ENCODE results near the gene SRSF1. TPM values are rescaled to one million over a fixed set of nuclear protein-coding genes. Genes with fewer than 3 reads are reported as not detected.

Gene SRSF1
- total RNA-seq, 2 donors from 2014 or later = 173 to 315 TPM

DNA sequence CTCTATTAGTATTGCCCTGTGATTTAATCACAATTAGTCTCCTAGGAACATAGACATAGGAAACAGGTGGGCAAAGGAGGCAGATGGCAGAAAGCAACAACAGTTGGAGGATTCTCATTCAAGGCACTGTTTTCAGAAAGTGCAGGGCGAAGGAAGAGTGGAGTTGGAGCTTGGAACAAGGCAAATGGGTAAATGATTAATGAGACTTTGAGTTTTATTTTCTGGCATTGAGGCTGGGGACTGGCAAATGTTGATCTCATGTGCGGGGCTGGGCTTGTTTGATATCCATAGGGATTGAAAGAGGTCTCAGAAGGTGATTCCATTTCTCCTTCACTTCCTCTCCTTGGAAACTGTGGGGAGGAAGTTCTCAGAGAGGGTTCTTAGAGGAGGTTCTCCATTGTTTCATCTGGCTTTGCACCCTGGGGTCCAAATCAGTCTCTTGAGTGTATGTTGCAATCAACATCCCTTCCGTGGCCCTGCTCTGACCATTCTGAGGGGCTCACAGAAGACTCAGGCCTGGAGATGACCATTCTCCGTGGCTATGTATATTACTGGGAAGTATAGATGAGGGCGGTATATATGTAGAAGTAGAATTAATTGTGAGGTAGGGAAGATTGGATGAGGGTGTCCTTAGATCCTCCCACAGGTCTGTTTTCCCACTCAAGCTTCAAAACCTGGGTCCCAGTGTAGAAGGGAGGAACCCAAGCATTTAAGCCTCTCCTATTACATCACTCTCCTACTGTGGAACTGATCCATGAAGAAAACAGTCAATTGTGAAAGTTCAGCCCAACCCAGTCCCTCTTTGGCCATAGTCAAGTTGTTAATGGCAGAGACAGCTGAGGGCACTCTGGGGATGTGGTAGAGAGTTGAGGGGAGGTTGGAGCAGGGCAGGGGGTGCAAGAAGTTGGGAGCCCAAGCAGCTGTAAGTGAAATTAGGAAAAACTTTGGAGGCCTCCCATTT is 36.5 kb upstream of the SRSF1 start:
- DNase-seq = no peak
- H3K4me3 ChIP-seq = no peak overlapping the region
- H3K36me3 ChIP-seq = no peaks in the 10 kb centered on the region

DNA sequence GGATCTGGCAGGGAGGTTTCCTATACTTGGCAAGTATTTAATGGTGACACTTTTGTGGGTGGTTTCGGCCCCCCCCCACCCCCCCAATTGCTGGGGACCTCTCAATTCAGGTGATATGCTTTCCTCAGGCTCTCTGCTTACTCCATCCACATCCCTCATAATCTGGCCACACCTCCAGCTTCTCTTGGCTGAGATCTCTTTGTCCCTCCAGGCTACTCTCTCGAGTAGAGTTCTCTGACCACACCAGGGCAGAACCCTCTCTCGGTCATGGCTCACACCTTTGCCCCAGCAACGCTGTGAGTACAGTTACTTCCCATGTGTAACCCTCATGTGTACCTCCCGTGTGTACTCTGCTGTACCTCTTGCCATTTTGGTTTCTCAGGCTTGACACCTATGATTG is 34.1 kb upstream of the SRSF1 start:
- intact Hi-C loops (cut with DNase I) = no loop called here
- TF ChIP-seq, protein P1, sequence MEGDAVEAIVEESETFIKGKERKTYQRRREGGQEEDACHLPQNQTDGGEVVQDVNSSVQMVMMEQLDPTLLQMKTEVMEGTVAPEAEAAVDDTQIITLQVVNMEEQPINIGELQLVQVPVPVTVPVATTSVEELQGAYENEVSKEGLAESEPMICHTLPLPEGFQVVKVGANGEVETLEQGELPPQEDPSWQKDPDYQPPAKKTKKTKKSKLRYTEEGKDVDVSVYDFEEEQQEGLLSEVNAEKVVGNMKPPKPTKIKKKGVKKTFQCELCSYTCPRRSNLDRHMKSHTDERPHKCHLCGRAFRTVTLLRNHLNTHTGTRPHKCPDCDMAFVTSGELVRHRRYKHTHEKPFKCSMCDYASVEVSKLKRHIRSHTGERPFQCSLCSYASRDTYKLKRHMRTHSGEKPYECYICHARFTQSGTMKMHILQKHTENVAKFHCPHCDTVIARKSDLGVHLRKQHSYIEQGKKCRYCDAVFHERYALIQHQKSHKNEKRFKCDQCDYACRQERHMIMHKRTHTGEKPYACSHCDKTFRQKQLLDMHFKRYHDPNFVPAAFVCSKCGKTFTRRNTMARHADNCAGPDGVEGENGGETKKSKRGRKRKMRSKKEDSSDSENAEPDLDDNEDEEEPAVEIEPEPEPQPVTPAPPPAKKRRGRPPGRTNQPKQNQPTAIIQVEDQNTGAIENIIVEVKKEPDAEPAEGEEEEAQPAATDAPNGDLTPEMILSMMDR (IDR thresholded peaks at IDR 0.05) = no peak
- Histone ChIP-seq H3K4me3 (no peak overlapping the region), H3K9me3 (no peaks in the 10 kb centered on the region), H3K27me3 (no peaks in the 10 kb centered on the region), H3K9ac (ENCODE audit: low read depth in 2 of 2, low read length in 2 of 2) (no peak overlapping the region), H3K36me3 (no peaks in the 10 kb centered on the region), H3K4me1 (no peaks in the 10 kb centered on the region), H3K27ac (no peak overlapping the region)
- no peak for DNase-seq

More for the DNA sequence above, 36.5 kb upstream of the SRSF1 start:
- H3K4me1 ChIP-seq = no peaks in the 10 kb centered on the region
- TF ChIP-seq, protein P1 (IDR thresholded peaks at IDR 0.05) = no peak
- H3K27me3 ChIP-seq = no peaks in the 10 kb centered on the region
- no peak overlapping the region for H3K9ac ChIP-seq (ENCODE audit: low read depth in 2 of 2, low read length in 2 of 2)
- intact Hi-C loops (cut with DNase I) = no loop called here
- no peaks in the 10 kb centered on the region for H3K9me3 ChIP-seq
- H3K27ac ChIP-seq = no peak overlapping the region

DNA sequence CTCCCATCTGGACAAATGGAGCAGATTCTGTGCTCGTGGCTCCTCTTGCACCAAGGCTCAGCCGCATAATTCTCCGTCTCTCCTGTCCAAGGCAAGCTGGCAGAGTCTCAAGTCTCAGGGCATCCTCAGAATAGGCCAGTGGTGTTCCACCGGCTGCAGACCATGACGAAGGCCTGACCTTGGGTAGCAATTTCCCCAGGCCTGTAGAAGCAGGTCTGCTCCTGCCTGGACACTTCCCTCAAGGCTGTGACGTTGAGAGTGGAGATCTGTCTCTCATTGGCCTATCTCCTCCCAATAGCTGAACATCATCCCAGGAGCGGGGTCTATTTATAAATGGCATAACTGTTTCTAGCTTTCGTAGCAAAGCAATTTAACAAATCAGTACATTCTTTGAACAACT is 33.3 kb upstream of the SRSF1 start:
- no peaks in the 10 kb centered on the region for H3K9me3 ChIP-seq
- H3K27me3 ChIP-seq = no peaks in the 10 kb centered on the region
- no peaks in the 10 kb centered on the region for H3K4me1 ChIP-seq
- TF ChIP-seq, protein P1 (IDR thresholded peaks at IDR 0.05) = no peak
- no peak overlapping the region for H3K27ac ChIP-seq
- DNase-seq = no peak
- intact Hi-C loops (cut with DNase I) = no loop called here
- no peak overlapping the region for H3K9ac ChIP-seq (ENCODE audit: low read depth in 2 of 2, low read length in 2 of 2)
- H3K4me3 ChIP-seq = no peak overlapping the region
- no peaks in the 10 kb centered on the region for H3K36me3 ChIP-seq

DNA sequence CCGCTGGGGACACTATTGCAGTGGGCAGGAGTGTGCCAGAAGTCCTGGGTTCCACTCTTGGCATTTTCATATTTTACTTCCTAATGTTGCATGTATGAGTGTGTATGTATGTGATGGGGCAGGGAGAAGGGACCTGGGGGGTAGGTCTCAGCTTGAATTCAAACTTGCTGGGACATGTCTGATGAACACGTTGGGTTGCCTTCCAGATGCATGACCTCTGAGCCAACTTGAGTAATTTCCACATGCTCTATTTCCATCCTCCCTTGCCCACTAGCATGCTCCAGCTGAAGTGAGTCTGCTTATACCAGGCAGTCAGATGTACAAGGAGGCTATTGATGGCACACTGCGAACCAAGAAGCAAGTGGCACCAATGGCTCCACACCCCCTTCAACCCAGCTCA is 32.9 kb upstream of the SRSF1 start:
- DNase-seq = no peak
- H3K4me1 ChIP-seq = no peaks in the 10 kb centered on the region
- H3K9ac ChIP-seq (ENCODE audit: low read depth in 2 of 2, low read length in 2 of 2) = no peak overlapping the region
- H3K36me3 ChIP-seq = no peaks in the 10 kb centered on the region
- no peak overlapping the region for H3K4me3 ChIP-seq
- H3K9me3 ChIP-seq = no peaks in the 10 kb centered on the region
- intact Hi-C loops (cut with DNase I) = no loop called here
- H3K27me3 ChIP-seq = no peaks in the 10 kb centered on the region
- TF ChIP-seq, protein P1 (IDR thresholded peaks at IDR 0.05) = no peak
- no peak overlapping the region for H3K27ac ChIP-seq

DNA sequence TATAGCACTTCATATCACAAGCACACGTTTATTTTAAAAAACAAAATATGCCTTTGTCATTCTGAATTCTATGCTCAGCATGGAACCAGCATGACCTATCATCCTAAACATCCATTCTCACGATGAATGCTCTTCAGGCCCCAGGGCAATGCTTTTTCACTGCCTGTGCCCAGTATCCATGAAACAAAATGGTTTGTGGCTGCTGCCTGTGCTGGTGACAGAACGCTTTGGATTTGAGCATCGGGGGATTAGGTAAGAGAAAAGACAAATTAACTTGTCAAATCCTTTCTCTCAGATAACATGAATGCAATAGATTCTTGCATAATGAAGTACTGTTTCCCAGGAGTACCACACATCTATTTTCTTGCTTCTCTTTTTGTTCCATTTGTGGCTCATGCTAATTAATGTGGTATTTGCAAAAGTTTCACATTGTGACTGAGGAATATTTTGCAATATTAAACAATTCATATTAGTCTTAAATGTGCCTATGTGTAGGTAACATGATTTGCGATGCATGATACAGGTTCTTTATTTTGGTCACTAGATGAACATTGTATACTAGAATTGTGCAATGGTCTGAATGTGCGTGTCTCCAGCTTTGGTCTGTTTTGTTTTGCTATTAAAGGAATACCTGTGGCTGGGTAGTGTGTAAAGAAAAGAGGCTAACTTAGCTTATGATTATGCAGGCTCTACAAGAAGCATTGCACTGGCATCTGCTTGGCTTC is 25.8 kb upstream of the SRSF1 start:
- H3K4me3 ChIP-seq = no peak overlapping the region
- no peaks in the 10 kb centered on the region for H3K36me3 ChIP-seq
- H3K4me1 ChIP-seq = no peaks in the 10 kb centered on the region
- H3K27ac ChIP-seq = no peak overlapping the region
- H3K9me3 ChIP-seq = no peaks in the 10 kb centered on the region
- H3K27me3 ChIP-seq = no peaks in the 10 kb centered on the region
- DNase-seq = no peak
- TF ChIP-seq, protein P1 (IDR thresholded peaks at IDR 0.05) = no peak
- intact Hi-C loops (cut with DNase I) = no loop called here
- H3K9ac ChIP-seq (ENCODE audit: low read depth in 2 of 2, low read length in 2 of 2) = no peak overlapping the region

Measured in colonic mucosa (tissue), 4 donors.